Subcutaneous abdominal adipose tissue (tissue), 5 donors: Measurements from ENCODE around the gene DNAH14.
"Not testable (repeated sequence)": the region's sequence is repeated elsewhere in the genome, so short reads cannot be mapped to it uniquely, and the experiment has no call there.

Experiments
- H3K27ac ChIP-seq: one replicate; pipeline ENCODE4 v1.7.0; 2013; ENCODE audit warnings: low read depth, mild to moderate bottlenecking, inconsistent platforms, low read length, moderate library complexity
- H3K27me3 ChIP-seq, 5 donors: one replicate each; pipeline ENCODE4 v1.7.0; 2013; ENCODE audit warnings: low read length in 5 of 5, inconsistent platforms in 1 of 5; ENCODE audit not compliant: control insufficient read depth in 5 of 5, insufficient read depth in 4 of 5
- H3K36me3 ChIP-seq, 5 donors: one replicate each; pipeline ENCODE4 v1.7.0; 2013; ENCODE audit warnings: low read length in 5 of 5; ENCODE audit not compliant: control insufficient read depth in 5 of 5, insufficient read depth in 5 of 5
- H3K4me1 ChIP-seq, 5 donors: one replicate each; pipeline ENCODE4 v1.7.0; 2013; ENCODE audit warnings: low read length in 5 of 5, mild to moderate bottlenecking in 3 of 5, moderate library complexity in 1 of 5; ENCODE audit not compliant: control insufficient read depth in 5 of 5, insufficient read depth in 5 of 5
- H3K4me3 ChIP-seq, 5 donors: one replicate each; pipeline ENCODE4 v1.7.0; 2013; ENCODE audit warnings: low read length in 5 of 5, low read depth in 1 of 5
- H3K9ac ChIP-seq, 5 donors: one replicate each; pipeline ENCODE4 v1.7.0; 2013; ENCODE audit warnings: low read length in 5 of 5, mild to moderate bottlenecking in 4 of 5, moderate library complexity in 3 of 5
- H3K9me3 ChIP-seq, 5 donors: one replicate each; pipeline ENCODE4 v1.7.0; 2013; ENCODE audit warnings: low read length in 5 of 5; ENCODE audit not compliant: control insufficient read depth in 5 of 5
- donor health status: healthy.
- donor health status: healthy.
- donor health status: healthy.
- donor health status: healthy.
- donor health status: healthy.

DNAH14 gene

GRCh38 chr1:224929335-224930237, at the start of gene DNAH14:
Gene DNAH14, plus strand, starts transcription at chr1:224929675. Its CDS starts 23,028 bp downstream, at chr1:224952703.
- Histone ChIP-seq H3K27ac (no peak within 1 kb of the TSS), H3K36me3 (no peaks in the 10 kb centered on the region), H3K27me3 (no peaks in the 10 kb centered on the region), H3K9me3 (peaks cover 3 to 14% (median 12%) of the 10 kb centered on the region in 5 donors), H3K4me1 (peaks cover 0 to 13% (median 10%) of the 10 kb centered on the region in 5 donors), H3K9ac (peak within 1 kb of the TSS in 3 of 5 donors; percentile 30 to 68 (median 43)), H3K4me3 (peak within 1 kb of the TSS; percentile 42 to 69 (median 61))

- H3K36me3 ChIP-seq = no peaks in the 10 kb centered on the region
- peaks cover 0 to 5% (median 3%) of the 10 kb centered on the region in 5 donors for H3K9me3 ChIP-seq
- peaks cover 0 to 16% (median 3%) of the 10 kb centered on the region in 5 donors for H3K27me3 ChIP-seq
- H3K9ac ChIP-seq = no peak overlapping the region
- no peak overlapping the region for H3K4me3 ChIP-seq
- no peak overlapping the region for H3K27ac ChIP-seq
- peaks cover 0 to 7% (median 4%) of the 10 kb centered on the region in 5 donors for H3K4me1 ChIP-seq
Measured at GRCh38 chr1:224880593-224881307, 48.7 kb upstream of the DNAH14 start.

- H3K4me3 ChIP-seq, H3K36me3 ChIP-seq, H3K9me3 ChIP-seq, H3K4me1 ChIP-seq, H3K27ac ChIP-seq, H3K9ac ChIP-seq: not testable (repeated sequence)
- peaks cover 0 to 13% (median 2%) of the 10 kb centered on the region in 5 donors for H3K27me3 ChIP-seq
Measured at GRCh38 chr1:224881308-224881692, 48.2 kb upstream of the DNAH14 start.

- Histone ChIP-seq H3K9me3 (peaks cover 0 to 6% (median 4%) of the 10 kb centered on the region in 5 donors), H3K4me1 (peaks cover 0 to 7% (median 4%) of the 10 kb centered on the region in 5 donors), H3K27me3 (peaks cover 0 to 13% (median 2%) of the 10 kb centered on the region in 5 donors), H3K9ac (no peak overlapping the region), H3K4me3 (no peak overlapping the region), H3K27ac (no peak overlapping the region), H3K36me3 (no peaks in the 10 kb centered on the region)
Measured at GRCh38 chr1:224881762-224882211, 47.7 kb upstream of the DNAH14 start.

GRCh38 chr1:224882264-224882663, 47.2 kb upstream of the DNAH14 start:
- Histone ChIP-seq H3K27me3 (peaks cover 0 to 13% (median 2%) of the 10 kb centered on the region in 5 donors), H3K36me3 (no peaks in the 10 kb centered on the region), H3K4me3 (no peak overlapping the region), H3K27ac (no peak overlapping the region), H3K9me3 (peaks cover 0 to 6% (median 4%) of the 10 kb centered on the region in 5 donors), H3K9ac (no peak overlapping the region), H3K4me1 (peaks cover 0 to 7% (median 4%) of the 10 kb centered on the region in 5 donors)

- Histone ChIP-seq H3K36me3 (no peaks in the 10 kb centered on the region), H3K27me3 (peaks cover 0 to 11% (median under 1%) of the 10 kb centered on the region in 5 donors)
Measured at GRCh38 chr1:224883091-224883490, 46.4 kb upstream of the DNAH14 start.

GRCh38 chr1:224884361-224884801, 45.1 kb upstream of the DNAH14 start:
- Histone ChIP-seq H3K4me1 (peaks cover 0 to 7% (median 4%) of the 10 kb centered on the region in 5 donors), H3K9me3 (peaks cover 0 to 6% (median 4%) of the 10 kb centered on the region in 5 donors), H3K27ac (no peak overlapping the region), H3K36me3 (no peaks in the 10 kb centered on the region), H3K27me3 (peaks cover 0 to 6% (median 0%) of the 10 kb centered on the region in 5 donors), H3K9ac (no peak overlapping the region), H3K4me3 (no peak overlapping the region)

More at GRCh38 chr1:224883091-224883490, 46.4 kb upstream of the DNAH14 start:
- H3K9ac ChIP-seq = no peak overlapping the region
- peaks cover 0 to 6% (median 4%) of the 10 kb centered on the region in 5 donors for H3K9me3 ChIP-seq
- no peak overlapping the region for H3K27ac ChIP-seq
- H3K4me3 ChIP-seq = no peak overlapping the region
- H3K4me1 ChIP-seq = peaks cover 0 to 7% (median 4%) of the 10 kb centered on the region in 5 donors

- not testable (repeated sequence) for H3K36me3 ChIP-seq, H3K9me3 ChIP-seq, H3K4me1 ChIP-seq, H3K9ac ChIP-seq, H3K27me3 ChIP-seq, H3K27ac ChIP-seq, H3K4me3 ChIP-seq
Measured at GRCh38 chr1:224885376-224885775, 44.1 kb upstream of the DNAH14 start.

GRCh38 chr1:224894915-224895314, 34.6 kb upstream of the DNAH14 start:
- no peaks in the 10 kb centered on the region for H3K4me1 ChIP-seq
- no peak overlapping the region for H3K27ac ChIP-seq
- H3K9me3 ChIP-seq = peaks cover 0 to 9% (median 3%) of the 10 kb centered on the region in 5 donors
- H3K4me3 ChIP-seq = no peak overlapping the region
- H3K9ac ChIP-seq = no peak overlapping the region
- H3K36me3 ChIP-seq = no peaks in the 10 kb centered on the region
- H3K27me3 ChIP-seq = no peaks in the 10 kb centered on the region
